GM18868 (cell line): ENCODE measurements around the gene PDE4D.

Source experiments
- ATAC-seq: cut with Tn5 transposase; IDR thresholded peaks from one replicate; pipeline ENCODE4 v1.9.1; 2021; ENCODE audit warnings: mild to moderate bottlenecking, moderate library complexity; ENCODE audit not compliant: unreplicated experiment

PDE4D gene

GRCh38 chr5:58927938-58928337 is 965.6 kb downstream of the PDE4D start:
- ATAC-seq: no peak

DNA sequence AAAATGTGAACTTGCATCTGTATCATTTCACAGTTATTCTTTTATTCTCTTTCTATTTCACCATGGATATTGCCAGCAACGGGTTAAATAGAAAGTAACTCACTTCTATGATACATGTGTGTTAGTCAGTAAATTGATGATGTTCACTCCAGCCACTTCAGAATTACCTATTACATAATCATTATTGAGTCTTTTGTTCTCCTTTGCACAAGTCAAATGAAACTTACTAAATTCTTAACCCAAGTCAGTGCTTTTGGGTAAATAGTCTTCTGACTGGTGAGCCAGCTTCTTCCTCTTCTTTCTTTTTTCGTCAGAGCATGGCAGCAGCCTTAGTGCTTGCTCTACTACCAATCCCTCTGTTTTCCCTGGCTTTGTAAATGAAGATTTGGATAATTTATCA is 966.3 kb downstream of the PDE4D start:
- ATAC-seq: no peak

- ATAC-seq: no peak
Observed at GRCh38 chr5:58926541-58926935, 967.0 kb downstream of the PDE4D start.

DNA sequence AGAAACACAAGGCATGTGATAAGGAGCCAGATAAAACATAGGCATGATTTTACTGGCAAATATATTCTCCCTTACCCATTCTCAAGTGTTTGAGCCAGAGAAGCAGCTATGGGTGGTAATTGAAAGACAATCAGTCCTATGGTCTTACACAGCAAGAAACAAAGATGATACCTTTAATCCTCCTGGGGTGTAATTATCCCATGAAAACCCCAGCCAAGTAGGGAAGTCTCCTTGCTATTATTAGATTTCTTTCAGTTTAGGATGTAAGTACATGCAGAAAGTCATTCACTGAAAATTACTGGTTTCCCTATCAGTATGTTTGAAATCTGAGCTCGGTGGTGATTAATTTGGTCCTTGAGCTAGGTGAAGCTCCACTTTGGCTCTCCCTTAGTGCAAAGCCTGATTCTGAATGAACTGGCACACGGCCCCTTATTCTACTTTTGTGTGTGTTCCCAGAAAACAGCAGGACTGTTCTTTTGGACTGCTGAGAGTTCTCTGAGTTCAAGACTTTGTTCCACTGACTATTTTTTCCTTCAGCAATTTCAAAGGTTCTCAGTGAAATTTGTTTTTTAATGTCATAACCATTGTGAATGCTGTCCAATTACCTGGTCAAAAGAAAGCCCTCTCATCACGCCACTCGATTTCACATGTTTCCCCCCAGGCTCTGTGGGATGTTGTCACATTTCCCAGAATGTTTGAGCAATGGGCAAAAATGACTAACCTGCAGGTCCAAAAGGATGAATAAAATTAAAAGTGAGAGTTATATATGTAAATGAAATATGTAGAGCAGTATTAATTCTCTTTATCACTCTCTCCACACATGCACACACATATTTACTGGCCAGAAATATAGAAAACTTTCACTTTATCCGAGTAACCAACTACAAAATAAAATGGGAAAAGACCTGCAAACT is 967.6 kb downstream of the PDE4D start:
- no peak for ATAC-seq

GRCh38 chr5:58924306-58924705 is 969.2 kb downstream of the PDE4D start:
- no peak for ATAC-seq

- ATAC-seq: no peak
Observed at GRCh38 chr5:58923355-58923754, 970.2 kb downstream of the PDE4D start.

GRCh38 chr5:58922461-58923171 is 970.9 kb downstream of the PDE4D start:
- ATAC-seq: no peak

DNA sequence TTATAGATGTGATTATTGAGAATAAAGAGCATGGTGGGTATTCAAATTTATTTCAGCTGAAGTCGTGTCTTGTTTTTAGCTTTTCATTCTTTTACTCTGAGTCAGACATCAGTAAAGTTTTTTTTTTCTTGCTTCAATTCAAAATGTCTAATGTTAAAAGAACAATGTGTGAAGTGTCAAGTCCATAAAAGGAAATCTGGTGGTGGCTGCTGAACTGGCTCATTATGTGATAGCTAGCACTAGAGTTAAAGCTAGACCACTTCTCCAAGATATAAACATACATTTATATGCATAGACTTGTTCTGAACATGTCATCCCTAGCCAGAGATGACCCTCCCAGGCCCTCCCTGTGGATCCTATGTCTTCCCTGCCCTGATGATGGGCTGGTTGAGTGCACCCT is 972.4 kb downstream of the PDE4D start:
- no peak for ATAC-seq

- no peak for ATAC-seq
Observed at GRCh38 chr5:58919833-58920232, 973.7 kb downstream of the PDE4D start.
